HG03045 (cell line): ENCODE results near the gene NEMP2.

Experiments
- ATAC-seq: cut with Tn5 transposase; IDR thresholded peaks from one replicate; pipeline ENCODE4 v1.9.1; 2021; ENCODE audit warnings: mild to moderate bottlenecking, moderate library complexity; ENCODE audit not compliant: unreplicated experiment

The NEMP2 gene

GRCh38 chr2:190460487-190460886, 74.0 kb downstream of the NEMP2 start:
- ATAC-seq = no peak

- ATAC-seq = no peak
Measured at GRCh38 chr2:190459881-190460280, 74.6 kb downstream of the NEMP2 start.

GRCh38 chr2:190458352-190459107, 76.0 kb downstream of the NEMP2 start:
- ATAC-seq = no peak

GRCh38 chr2:190457256-190457655, 77.3 kb downstream of the NEMP2 start:
- ATAC-seq = no peak

- ATAC-seq = no peak
Measured at GRCh38 chr2:190456833-190457232, 77.7 kb downstream of the NEMP2 start.

GRCh38 chr2:190455358-190456095, 79.0 kb downstream of the NEMP2 start:
- ATAC-seq = no peak

- ATAC-seq = no peak
Measured at GRCh38 chr2:190454795-190455194, 79.7 kb downstream of the NEMP2 start.
